HG03039 (cell line): ENCODE results near the gene ZFYVE9.

Source experiments
- ATAC-seq: cut with Tn5 transposase; IDR thresholded peaks from one replicate; pipeline ENCODE4 v1.9.1; 2021; ENCODE audit warnings: mild to moderate bottlenecking, moderate library complexity; ENCODE audit not compliant: unreplicated experiment

ZFYVE9 gene

GRCh38 chr1:52323731-52324130, 181.8 kb downstream of the ZFYVE9 start:
- ATAC-seq = no peak

DNA sequence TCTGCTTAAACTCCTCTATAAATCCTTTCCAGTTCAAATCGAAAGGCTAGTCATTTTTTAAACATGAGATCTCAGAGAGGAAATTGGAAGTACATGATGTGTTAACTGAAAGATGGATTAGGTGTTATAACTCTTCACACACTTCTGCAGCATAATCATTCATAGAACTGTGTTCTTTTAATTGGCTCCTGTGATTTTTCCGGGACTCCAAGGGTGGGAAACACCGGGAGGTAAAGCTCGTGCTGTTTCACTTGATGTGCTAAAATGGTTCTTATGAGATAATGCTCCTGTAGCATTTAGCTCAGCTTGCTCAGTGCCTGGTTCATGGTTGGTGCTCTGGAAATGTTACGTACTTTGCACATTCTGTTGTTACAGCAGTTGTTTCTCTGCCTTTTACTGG, 183.9 kb downstream of the ZFYVE9 start:
- ATAC-seq = no peak

- no peak for ATAC-seq
Measured at GRCh38 chr1:52328615-52329014, 186.7 kb downstream of the ZFYVE9 start.

- ATAC-seq = no peak
Measured at GRCh38 chr1:52332411-52332810, 190.5 kb downstream of the ZFYVE9 start.

- ATAC-seq = no peak
Measured at GRCh38 chr1:52334906-52335528, 193.1 kb downstream of the ZFYVE9 start.

GRCh38 chr1:52337439-52337838, 195.6 kb downstream of the ZFYVE9 start:
- ATAC-seq = no peak

DNA sequence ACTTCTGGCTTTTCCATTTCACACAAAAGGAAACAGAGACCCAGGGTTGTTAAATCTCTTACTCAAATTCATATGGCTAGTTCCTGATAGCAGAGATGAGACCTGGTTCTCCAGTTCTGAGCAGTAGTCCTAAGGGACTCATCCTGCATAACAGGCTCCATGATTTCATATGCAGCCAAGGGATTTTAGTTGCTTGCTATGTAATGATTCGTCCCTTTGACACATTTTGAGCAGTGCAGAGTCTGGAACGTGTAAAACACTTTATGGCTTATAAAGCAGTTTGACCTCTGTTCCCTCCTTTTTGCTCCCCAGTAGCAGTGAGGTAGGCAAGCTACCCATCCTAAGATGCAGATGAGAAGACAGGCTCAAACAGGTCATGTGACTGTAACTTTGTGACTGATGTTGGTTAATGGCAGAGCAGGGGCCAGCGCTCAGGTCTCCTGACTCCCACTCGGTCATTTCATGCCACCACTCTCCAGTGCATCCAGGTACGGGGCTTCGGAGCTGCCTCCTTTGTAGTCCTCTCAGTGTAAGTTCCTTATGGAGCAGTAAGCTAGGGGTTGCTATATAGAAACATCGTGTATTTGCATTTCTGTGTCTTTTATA, 199.9 kb downstream of the ZFYVE9 start:
- ATAC-seq = no peak

DNA sequence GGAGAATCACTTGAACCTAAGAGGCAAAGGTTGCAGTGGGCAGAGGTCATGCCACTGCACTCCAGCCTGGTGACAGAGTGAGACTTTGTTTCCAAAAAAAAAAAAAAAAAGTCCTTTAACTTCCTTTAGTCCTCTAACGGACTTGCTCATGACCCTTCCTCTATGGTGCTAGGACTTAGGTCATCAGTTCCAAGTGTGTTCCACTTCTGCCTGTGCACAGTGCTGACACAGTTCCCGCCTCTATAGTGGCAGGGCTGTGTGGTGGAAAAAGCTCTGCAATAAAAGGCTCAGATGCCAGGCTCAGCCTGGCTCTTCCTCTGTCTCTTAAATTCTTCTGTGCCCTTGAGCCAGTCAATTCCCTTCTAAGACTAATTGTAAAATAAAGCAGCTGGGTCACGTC, 202.1 kb downstream of the ZFYVE9 start:
- ATAC-seq = no peak

GRCh38 chr1:52345252-52345651, 203.4 kb downstream of the ZFYVE9 start:
- ATAC-seq = no peak

GRCh38 chr1:52346653-52347052, 204.8 kb downstream of the ZFYVE9 start:
- ATAC-seq = no peak

DNA sequence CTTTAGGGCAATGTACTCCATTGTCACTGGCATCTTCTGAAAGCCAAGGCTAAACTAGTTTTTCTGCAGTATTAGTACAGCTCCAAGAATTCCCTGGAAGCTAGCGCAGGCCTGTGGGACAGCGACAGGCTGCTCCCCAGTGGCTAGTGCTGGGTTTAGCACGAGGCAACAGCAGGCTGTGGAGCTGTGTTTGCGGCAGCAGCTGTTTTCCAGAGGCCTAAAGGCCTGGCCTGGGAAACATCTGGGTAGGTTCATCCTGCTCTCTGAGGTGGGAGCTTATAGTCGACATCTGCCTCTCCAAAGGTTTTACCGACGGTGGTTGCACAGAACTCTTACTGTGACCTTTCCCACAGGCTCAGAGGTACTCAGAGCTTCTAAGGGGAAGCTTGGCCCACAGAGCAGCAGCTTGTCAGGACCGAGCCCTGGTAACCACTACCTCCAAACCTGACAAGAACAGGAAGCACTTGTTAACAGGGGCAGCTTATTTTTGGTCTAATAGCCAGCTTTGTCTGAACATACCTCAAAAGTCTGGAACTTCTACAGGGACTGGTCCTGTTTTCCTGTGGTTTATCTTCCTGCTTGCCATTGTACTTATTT, 206.9 kb downstream of the ZFYVE9 start:
- no peak for ATAC-seq

DNA sequence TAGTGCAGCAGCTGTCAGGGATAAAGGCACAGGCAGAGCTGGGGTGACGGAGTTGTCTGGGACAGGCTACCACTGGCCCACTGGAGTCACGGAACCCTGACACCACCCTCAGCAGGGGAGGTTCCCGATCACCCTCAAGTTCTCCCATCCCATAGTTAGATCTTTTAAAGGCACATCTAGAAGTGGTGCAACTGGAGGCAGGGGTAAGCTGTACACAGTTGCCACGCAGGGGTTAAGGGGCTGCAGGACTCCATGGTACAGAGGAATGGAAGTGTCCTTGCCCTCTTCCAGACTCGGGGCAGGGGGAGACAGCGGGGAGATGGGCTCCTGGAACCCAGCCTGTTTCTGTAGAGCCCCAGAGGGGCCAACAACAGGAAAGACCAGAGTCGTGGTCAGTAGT, 210.8 kb downstream of the ZFYVE9 start:
- ATAC-seq = no peak

GRCh38 chr1:52355436-52355835, 213.5 kb downstream of the ZFYVE9 start:
- no peak for ATAC-seq

GRCh38 chr1:52355847-52356505, 214.1 kb downstream of the ZFYVE9 start:
- no peak for ATAC-seq

DNA sequence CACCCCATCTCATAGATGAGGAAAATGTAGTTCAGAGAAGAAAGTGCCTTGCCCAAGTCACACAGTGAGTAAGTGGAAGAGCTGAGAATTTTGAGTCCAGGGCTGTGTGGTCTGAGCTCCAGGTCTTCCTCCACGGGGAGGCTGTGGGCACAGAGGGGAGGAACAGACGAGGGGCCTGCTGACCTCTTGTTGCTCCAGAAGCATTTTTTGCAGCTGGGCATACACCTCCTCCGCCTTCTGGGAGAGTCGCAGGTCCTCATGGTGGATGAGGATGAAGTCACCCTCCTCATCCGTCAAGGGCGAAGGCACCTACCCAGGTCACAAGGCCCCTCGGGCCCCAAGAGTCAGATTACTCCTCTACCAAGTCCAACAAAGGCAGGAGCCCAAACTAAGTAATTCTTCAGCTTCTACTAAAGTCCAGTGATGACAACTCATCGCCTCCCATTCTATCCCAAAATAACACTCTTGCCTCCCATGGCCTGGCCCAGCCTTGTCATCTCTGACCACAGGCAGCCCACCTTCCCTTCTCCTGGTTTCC, 215.0 kb downstream of the ZFYVE9 start:
- no peak for ATAC-seq

GRCh38 chr1:52357397-52357796, 215.5 kb downstream of the ZFYVE9 start:
- no peak for ATAC-seq

DNA sequence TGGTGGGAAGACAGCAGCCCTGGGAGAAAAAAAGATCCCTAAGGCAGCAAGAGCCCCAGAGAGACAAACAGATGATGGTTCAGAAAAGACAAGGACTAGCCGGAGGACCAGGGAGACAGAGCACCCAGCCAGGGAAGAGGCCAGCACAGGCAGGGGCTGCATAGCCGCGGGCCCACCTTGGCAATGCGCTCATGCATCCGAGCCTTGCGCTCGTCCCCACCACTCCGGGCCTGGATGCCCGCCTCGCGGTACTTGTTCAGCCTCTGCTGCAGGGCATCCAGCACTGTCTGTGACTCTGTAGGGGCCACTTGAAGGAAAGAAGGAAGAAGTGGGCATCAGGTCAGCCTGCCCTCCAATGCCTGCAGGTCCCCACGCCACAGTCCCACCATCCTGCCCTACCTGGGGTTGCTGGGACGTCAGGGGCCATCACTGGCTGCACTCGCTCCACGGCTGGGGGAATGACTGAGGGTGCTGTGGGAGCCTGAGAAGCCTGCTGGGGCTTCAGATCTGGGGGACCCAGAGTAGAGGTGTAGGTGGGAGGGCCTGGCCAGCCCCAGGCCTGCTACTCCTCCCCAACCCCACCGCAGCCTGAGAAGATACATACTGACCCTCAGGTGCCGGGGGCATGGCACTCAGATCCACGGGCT, 217.1 kb downstream of the ZFYVE9 start:
- no peak for ATAC-seq

GRCh38 chr1:52359676-52360594, 218.0 kb downstream of the ZFYVE9 start:
- ATAC-seq = no peak

GRCh38 chr1:52360595-52360968, 218.7 kb downstream of the ZFYVE9 start:
- ATAC-seq = no peak

DNA sequence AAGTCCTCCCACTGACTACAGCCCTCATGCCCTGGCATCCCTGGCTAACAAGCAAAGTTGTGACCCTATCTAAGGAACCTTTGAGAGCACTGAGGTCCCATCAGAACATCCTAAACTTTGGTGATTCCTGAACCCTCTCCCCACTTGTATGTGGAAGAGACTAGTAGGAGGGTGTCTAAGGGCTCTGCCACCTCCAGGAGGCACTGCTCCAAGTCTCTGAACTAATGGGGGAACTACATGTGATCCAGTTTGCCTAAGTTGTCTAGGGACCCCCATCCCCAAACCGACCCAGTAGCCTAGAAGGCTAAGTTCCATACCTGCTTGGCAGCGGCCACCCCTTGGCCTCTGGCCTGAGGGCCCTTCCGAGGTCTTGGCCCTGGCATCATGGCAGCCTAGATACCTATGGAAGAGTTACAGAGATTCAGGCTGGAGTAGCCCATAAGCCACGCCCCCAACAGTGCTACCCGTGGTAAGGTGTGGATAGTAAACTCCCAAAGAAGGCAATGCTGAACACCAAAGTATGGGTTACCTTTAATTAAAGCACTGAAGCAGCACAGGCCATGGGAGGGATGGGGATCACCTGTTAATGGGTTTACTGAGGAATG, 222.4 kb downstream of the ZFYVE9 start:
- ATAC-seq = no peak
